Stimulated activated CD8-positive, alpha-beta memory T cell treated with anti-CD3 and anti-CD28 coated beads, Interleukin-7, amount 100 ng/mL, for 1 hour (primary cell): Measurements from ENCODE around the gene ZNF790.
A peak's percentile ranks its signal among the peaks of the same experiment; 100 is the strongest.
"Not testable (repeated sequence)": the region's sequence is repeated elsewhere in the genome, so short reads cannot be mapped to it uniquely, and the experiment has no call there.

Source experiments
- DNase-seq, 2 donors: peaks; one replicate each; pipeline ENCODE4 v3.0.0-alpha.2; 2020; ENCODE audit warnings: low read depth in 2 of 2

ZNF790 gene

GRCh38 chr19:36837906-36838783 lies at the start of gene ZNF790:
ZNF790 (minus strand) TSS chr19:36838387; CDS start chr19:36825619, 12,768 bp downstream.
- peak; percentile 59 to 61 for DNase-seq

GRCh38 chr19:36876993-36877938 lies 39.1 kb upstream of the ZNF790 start:
- no peak for DNase-seq

DNA sequence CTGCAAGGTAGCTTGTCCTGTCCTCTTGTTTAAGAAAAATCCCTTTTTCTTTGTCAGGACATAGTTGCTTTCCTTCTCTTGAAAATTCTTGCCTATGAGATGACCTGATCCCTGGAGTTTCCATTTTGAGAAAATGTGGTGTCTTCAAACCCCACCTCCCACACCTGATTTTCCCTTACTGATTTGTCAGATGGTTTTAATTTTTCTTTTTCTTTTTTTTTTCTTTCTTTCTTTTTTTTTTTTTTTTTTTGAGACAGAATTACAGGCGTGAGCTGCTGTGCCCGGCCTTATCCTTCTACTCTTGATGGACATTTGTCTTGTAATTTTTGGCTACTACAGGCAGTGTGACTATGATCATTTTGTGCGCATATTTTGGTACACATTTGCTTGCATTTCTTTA lies 13.7 kb upstream of the ZNF790 start:
- no peak for DNase-seq

GRCh38 chr19:36850559-36851442 lies 12.6 kb upstream of the ZNF790 start, which contains the start of gene ZNF345:
ZNF345 (plus strand) TSS chr19:36850876; CDS start chr19:36876831, 25,955 bp downstream.
- peak; percentile 61 to 66 for DNase-seq

- peak; percentile 70 to 75 for DNase-seq
Observed at GRCh38 chr19:36849701-36850558, 11.7 kb upstream of the ZNF790 start.

DNA sequence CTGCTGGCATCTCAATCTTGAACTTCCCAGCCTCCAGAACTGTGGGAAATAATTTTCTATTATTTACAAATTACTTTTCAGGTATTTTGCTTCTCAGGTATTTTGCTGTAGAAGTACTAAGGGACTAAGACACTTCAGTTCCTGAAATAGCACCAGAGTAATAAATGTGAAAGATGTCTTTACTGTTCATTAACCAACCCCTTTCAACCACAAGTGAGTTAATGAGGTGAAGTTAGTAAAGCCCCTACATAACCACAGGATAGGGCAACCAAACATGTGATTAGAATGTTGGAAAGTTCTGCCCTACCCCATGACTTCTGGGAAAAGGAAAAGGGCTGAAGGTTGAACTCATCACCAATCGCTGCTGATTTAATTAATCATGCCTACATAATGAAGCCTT lies 9.8 kb upstream of the ZNF790 start:
- DNase-seq: no peak

DNA sequence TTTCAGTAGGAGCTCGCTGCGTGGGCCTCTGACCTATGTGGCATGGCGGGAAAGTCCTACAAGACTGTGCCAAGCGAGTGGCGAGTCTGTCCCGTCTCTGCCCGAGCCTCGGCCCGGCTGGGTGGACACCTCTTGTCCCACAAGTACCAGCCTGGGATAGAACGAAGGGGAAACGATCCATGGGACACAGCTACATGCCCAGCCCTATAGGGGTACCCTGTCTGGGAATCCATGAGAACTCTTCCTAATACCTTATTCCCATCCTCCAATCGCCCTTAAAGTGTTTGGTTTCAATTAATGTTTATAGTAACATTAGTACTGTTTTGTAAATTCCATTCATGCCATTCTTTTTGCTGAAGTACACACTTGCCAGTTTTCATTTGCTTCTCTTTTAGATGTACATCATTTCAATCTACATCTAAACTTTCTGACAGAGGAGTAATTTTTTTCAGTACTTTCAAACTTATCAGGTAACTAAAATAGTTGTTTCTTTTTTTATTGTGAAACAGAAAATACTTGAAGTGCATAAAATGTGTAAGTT lies 667 bp upstream of the ZNF790 start:
- DNase-seq: no peak

- DNase-seq: no peak
Observed at GRCh38 chr19:36837176-36837905, 846 bp downstream of the ZNF790 start.

GRCh38 chr19:36833430-36833829 lies 4.8 kb downstream of the ZNF790 start:
- no peak for DNase-seq

- no peak for DNase-seq
Observed at GRCh38 chr19:36821758-36822157, 16.4 kb downstream of the ZNF790 start.

- DNase-seq: no peak
Observed at GRCh38 chr19:36819130-36819630, 19.0 kb downstream of the ZNF790 start.

DNA sequence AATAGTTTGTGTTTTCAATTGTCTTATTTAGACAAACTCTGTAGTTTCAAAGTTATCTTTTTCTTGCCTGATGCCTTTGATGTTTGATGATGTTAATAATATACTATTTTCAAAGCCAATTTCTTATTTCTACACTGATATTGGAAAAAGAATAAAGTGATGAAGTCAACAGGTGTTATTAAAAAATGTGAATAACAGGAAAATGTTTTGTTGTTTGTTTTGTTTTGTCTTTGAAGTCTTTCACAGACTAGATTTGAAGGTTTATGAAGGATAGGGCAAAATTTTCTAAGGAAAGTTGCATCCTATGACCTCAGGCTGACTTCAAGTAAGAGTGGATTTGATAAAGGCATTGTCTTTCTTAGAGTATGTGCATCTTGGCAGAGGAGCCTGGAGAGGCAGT lies 31.2 kb downstream of the ZNF790 start:
- DNase-seq: no peak

DNA sequence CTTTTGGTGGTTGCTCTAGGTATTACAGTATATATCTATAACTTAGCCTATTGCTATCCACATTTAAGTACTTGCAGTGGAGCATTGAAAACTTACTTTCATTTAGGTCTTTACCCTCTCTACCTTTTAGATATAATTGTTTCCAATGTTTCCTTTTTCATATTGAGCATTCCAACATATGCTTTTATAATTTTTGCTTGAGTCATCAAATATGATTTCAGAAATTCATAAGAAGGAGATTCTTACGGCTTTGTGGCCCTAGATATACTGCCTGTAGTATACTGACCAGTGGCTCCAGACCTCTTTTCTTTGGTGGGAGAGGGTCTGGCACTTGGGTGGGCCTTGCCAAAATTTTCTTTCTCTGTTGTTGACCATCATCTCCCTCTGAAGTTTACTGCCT lies 32.8 kb downstream of the ZNF790 start:
- no peak for DNase-seq

GRCh38 chr19:36797786-36798108 lies 40.4 kb downstream of the ZNF790 start:
- no peak for DNase-seq

- no peak for DNase-seq
Observed at GRCh38 chr19:36796714-36796992, 41.5 kb downstream of the ZNF790 start.

- DNase-seq: not testable (repeated sequence)
Observed at GRCh38 chr19:36791420-36792141, 46.6 kb downstream of the ZNF790 start.

DNA sequence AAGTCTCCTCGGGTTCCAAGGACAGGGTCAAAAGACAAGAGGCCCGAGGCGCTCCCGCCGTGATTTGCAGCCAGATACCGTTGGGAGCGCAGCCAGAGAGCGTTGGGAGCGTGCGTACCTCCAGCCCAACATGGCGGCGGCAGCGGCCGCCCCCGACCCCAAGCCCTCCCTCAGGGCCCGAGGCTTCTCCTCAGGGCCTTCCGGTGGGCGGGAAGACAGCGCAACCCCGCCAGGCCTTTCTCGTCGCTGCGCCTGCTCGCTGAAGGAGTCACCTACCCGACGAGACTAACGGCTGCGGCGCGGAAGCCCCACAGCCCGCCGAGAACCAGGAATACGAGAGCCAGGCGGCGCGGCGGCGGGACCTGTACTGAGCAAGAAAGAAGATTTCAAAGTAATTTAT lies 62.4 kb downstream of the ZNF790 start:
- no peak for DNase-seq

- DNase-seq: no peak
Observed at GRCh38 chr19:36773223-36773579, 65.0 kb downstream of the ZNF790 start.
